WI38 (cell line): ENCODE results near the gene CENPN.

Experiments used
- H3K4me3 ChIP-seq: 2 replicates; pipeline ENCODE4 v1.5.1; 2011; ENCODE audit warnings: low read depth, mild to moderate bottlenecking, control low read depth, low read length
- CTCF ChIP-seq: IDR thresholded peaks from 2 replicates; pipeline ENCODE4 v1.5.1; 2012; ENCODE audit warnings: low read depth, mild to moderate bottlenecking, control low read depth, low read length

The CENPN gene

DNA sequence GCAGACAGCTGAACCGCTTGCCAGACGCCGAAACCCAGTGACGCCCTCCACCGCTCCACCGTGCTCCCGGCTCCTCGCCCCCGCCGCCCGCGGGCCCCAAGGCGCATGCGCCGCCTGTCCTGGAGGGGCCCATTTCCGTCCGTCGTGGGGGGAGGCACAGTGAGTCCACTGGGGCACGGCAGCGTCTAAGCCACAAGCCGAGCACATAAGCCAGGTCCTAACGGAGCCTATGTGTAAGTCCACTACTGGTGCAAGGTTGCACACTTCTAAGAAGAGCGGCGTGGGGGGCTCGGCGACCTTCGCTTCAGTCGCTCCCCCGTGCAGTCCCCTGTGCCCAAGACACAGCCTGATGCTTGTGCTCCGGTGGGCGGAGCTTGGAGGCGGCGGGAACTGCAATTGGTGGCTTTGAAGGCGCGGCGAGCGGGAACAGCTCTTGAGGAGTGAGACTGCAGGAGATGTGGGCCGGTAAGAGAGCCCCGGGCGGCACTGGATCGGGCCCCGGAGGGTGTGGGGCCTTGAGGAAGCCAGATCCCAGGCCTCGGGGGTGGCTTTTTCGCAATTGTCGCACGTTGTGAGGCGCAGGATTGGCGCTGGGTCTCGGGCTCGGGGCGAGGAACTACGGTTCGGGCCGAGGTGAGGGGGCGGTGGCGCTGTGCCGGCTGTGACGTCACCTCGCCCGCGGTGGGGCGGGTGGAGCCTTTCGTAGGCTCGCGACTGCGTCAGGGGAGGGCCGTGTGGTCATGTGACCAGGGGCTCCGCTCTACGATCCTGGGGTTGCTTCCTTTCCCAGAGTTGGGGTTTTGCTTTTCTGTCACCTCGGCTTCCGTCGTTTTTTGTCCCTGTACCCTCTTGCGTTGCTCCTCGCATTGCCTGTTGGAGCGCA, at the start of gene CENPN, which contains the start of gene CMC2:
Gene CENPN, plus strand, starts transcription at position 402 of the 883 bp plus-strand sequence. CDS start 4,726 bp downstream, outside the sequence.
Gene CMC2, minus strand, starts transcription at position 73 of the 883 bp plus-strand sequence. CDS start 9,491 bp downstream, outside the sequence.
- no peak for TF ChIP-seq CTCF

DNA sequence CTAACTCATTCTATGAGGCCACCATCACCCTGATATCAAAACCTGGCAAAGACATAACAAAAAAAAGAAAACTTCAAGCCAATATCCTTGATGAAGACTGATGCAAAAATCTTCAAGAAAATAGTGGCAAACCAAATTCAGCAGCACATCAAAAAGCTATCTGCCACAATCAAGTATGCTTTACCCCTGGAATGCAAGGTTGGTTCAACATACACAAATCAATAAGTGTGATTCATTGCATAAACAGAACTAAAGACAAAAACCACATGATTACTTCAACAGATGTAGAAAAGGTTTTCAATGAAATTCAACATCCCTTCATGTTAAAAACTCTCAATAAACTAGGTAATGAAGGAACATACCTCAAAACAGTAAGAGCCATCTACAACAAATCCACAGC, 48.7 kb upstream of the CENPN start:
- no peak for TF ChIP-seq CTCF
- H3K4me3 ChIP-seq: no peak overlapping the region

More for the DNA sequence above, at the start of gene CENPN, which contains the start of gene CMC2:
- peak within 1 kb of the TSS; percentile 88 for H3K4me3 ChIP-seq

GRCh38 chr16:80962879-80963278, 44.1 kb upstream of the CENPN start:
- H3K4me3 ChIP-seq: no peak overlapping the region
- TF ChIP-seq CTCF: no peak

DNA sequence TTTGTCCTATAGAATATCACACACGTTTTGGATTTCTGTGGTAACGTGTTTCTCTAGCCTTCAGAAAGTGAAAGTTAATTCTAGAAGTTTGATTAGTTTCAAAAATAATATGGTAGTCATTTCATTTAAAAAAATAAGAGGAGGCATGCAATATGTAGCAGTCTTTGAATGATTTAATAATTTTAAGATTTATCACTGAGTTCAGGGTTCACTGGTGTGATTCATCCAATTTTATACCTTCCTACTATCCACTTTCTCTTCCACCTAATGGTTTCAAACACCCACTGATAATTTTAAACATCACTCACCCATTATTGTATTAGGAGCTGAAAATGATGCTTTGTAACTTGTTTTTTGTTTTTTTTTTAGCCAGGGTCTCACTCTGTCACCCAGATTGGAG, 42.7 kb upstream of the CENPN start:
- TF ChIP-seq CTCF: no peak
- no peak overlapping the region for H3K4me3 ChIP-seq

DNA sequence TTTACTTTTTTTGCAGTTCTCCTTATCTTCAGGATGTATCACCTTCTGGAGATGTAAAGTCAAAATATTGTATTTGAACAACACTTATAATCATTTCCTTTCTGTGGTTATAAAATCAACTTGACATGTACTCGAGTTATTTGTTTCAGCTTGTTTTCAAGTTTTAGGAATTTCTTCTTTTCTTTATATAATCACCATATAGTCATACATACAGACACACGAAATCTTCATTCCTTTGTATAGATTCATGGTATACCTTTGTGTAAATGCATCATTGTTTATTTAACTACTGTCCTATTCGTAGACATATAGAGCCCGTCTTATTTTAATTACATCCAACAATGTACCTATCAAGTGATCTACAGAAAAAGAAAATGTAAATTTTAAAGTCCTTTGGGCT, 40.4 kb upstream of the CENPN start:
- no peak for TF ChIP-seq CTCF
- no peak overlapping the region for H3K4me3 ChIP-seq

DNA sequence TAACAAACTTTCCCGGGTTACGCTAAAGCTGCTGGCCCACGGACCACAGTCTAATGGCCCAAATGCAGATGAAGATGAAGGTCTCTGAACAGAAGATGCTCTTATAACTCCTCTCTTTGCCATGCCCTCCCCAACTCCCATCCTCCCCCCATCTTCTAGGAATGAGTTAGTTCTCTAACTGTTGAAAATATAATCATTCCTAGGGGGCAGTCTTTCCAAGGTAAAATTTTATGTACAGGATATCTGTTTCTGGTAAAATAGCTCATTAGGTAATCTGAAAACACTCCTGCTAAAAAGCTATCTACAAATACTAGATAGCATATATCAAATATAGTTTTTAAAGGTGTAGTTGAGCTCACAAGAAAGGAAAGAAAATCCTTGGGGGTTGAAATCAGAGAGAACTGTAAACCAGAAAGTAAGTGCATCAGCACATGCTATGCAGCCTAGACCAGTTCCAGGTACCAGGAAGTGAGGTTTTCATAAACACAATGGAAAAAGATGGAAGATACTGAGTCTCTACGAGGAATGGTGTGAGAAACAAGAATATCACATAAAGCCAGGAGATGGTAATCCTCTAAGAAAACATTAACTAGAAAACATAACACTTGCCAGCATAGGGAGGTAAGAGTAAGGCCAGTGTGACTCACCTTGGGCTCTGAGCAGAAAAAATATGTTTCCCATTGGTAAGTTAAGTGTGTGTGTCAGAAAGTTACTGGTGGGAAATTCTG, 38.5 kb upstream of the CENPN start:
- no peak overlapping the region for H3K4me3 ChIP-seq
- no peak for TF ChIP-seq CTCF

DNA sequence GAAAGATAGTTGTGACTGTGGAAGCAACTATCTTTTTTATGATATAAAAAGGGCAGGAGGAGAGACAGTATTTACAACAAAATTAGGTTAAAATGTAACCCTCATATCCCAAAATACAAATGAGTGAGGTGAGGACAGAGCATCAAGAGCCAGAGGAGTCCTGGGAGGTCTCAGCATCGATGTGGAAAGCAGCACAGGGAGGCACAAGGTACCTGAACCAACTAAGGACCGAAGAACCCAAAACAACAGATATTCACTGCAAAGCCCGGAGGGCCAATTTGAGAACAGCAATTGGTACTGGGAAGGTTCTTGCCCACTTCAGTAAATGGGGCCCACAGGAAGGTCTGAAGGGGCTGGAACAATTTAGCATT, 37.9 kb upstream of the CENPN start:
- TF ChIP-seq CTCF: no peak
- H3K4me3 ChIP-seq: no peak overlapping the region
